IPS-NIHi11 (cell line): ENCODE results near the gene TMEM242.
A peak's percentile ranks its signal among the peaks of the same experiment; 100 is the strongest.
"Not testable (repeated sequence)": the region's sequence is repeated elsewhere in the genome, so short reads cannot be mapped to it uniquely, and the experiment has no call there.

Source experiments
- DNase-seq: peaks from one replicate; pipeline ENCODE4 v3.0.0; 2012; ENCODE audit warnings: mixed read lengths, low spot score

Gene TMEM242

DNA sequence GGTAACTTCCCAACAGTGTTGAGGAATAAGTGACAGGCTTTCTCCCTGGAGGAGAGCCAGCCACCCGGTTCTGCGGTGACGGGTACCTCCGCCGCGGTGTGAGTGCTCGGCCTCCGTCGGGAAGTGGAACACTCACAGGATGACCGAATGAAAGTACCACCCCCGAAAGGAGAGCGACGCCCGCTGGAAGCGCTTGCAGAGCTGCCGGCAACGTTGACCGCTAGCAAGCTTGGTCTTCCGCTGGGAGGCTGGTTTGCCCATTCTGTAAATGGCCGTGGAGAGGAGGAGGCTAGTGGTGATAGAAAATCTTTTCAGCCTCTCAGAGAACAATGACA is 614 bp upstream of the TMEM242 start:
- peak; percentile 77 for DNase-seq

DNA sequence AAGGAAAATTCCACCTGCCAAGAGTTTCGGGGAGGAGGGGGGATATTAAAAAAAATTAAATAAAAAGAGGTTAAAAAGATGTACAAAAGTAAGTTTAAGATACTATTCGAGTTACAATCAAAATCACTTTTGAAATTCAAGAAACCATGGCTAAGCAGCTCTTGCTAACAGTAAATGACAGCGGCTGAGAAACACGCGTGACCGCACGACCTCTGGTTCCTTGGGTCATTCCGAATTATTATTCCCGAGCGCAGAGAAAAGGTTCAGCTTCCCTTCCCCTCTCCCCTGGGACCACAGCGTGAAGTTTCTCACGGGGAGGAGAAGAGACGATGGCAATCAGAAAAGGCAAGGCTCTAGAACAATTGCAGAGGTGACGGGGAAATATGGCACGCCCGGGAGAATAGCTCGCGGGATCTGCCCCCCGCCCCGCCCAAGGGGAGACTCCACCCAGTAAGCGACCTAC is 496 bp downstream of the TMEM242 start:
- peak; percentile 82 for DNase-seq

DNA sequence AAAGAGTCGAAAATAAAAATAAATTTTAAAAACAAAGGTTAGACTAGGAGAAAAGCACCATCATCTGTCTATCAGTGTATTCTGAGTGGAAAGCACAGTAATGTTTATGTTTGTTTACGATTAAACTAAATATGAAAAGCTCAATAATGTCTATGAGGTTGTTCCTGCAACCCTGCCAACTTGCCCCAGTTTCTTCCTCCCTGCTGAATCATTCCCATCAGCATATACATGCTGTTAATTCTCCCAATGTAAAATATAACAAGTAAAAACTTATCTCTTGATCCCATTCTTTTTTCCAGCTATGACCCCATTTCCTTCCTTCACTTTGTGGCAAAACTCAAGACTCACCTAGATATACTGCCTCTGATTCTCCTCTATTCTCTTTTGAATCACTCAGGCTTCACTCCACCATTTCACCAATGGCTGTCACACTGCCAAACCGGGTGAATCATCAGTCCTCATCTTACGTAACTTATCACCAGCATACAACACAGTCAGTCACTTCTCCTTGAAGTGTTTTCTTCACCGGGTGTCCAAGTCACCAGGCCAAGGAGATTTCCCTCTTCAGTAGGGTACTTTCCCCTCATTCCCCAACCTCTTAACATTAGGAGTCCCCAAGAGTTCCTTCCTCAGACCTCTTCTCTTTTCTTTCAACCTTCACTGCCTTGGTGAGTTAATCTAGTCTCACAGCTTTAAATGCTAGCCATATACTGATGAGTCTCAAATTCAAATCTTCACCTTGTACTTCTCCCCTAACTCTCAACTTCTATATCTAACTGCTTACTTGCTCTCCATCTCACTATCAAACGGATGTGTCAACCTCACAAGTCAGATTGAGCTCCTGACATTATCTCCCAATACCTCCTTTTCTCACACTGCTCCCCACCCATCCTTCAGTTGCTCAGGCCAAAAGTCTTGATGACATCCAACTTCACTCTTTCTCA is 6.2 kb downstream of the TMEM242 start:
- DNase-seq, result no peak

DNA sequence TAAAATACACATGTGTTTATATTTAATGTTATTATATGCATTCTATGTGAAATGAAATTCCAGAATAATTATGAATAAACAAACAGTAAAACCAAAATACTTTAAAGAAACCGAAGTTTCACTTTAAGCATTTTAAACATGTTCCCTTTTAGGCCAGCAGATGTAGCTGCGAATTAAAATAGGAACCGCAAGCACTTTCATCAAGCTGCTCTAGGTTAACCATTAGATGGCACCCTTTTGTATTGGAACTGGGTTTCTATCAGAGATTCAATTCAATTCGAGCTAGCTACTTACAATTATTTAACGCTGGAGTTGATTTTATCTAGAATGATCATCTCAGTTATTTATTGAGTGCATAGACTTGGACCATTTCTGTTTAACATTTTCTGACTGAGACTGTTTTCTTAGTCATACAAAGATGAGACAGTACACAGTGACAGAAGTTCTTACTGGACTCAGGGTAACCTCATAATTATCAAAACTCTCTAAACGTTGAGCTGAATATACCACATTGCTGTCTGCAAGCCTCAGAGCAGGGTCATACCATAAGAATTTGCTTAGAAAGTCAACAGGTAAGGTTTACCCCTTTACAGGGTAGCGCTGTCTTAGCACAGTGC is 8.5 kb downstream of the TMEM242 start:
- peak; percentile 62 for DNase-seq

DNA sequence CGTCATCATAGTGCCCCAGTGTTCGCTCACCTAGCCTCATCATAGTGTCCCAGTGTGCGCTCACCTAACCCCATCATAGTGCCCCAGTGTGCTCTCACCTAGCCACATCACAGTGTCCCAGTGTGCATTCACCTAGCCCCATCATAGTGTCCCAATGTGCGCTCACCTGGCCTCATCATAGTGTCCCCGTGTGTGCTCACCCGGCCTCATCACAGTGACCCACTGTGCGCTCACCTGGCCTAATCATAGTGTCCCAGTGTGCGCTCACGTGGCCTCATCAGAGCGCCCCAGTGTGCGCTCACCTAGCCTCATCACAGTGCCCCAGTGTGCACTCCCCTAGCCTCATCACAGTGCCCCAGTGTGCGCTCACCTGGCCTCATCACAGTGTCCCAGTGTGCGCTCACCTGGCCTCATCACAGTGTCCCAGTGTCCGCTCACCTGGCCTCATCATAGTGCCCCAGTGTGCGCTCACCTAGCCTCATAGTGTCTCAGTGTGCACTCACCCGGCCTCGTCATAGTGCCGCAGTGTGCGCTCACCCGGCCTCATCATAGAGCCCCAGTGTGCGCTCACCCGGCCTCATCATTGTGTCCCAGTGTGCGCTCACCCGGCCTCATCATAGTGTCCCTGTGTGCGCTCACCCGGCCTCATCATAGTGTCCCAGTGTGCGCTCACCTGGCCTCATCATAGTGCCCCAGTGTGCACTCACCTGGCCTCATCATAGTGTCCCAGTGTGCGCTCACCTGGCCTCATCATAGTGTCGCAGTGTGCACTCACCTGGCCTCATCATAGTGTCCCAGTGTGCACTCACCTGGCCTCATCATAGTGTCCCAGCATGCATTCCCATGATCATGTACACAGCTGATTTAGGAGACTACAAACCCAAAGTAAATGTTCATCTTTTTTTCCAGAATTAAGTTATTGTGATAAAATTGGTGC is 9.5 kb downstream of the TMEM242 start:
- no peak for DNase-seq

DNA sequence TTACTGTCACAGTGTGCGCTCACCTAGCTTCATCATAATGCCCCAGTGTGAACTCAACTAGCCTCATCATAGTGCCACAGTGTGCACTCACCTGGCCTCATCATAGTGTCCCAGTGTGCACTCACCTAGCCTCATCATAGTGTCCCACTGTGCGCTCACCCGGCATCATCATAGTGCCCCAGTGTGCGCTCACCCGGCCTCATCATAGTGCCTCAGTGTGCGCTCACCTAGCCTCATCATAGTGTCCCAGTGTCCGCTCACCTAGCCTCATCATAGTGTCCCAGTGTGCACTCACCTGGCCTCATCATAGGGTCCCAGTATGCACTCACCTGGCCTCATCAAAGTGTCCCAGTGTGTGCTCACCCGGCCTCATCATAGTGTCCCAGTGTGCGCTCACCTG is 10.6 kb downstream of the TMEM242 start:
- DNase-seq, result no peak

DNA sequence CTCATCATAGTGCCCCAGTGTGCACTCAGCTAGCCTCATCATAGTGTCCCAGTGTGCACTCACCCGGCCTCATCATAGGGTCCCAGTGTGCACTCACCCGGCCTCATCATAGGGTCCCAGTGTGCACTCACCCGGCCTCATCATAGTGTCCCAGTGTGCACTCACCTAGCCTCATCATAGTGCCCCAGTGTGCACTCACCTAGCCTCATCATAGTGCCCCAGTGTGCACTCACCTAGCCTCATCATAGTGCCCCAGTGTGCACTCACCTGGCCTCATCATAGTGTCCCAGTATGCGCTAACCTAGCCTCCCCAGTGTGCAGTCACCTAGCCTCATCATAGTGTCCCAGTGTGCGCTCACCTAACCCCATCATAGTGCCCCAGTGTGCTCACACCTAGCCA is 12.6 kb downstream of the TMEM242 start:
- not testable (repeated sequence) for DNase-seq

DNA sequence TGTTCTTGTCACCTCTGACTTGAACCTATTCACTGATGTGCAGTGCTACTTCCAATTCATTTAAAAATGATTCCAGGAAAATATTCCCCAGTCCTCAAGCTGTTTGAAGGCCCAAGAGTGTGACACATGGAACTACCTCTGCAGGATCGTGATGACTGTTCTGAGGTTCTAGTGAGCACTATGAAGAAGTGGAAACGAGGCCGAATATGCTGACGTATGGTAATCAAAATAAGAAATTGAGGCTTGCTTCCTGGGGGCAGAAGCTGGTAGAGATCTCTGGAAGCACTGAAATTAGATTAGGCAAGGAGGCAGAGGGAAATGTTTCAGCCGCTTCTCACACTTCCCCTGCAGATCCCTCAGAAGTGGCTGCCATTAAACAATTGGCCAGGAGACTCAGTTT is 15.7 kb downstream of the TMEM242 start:
- DNase-seq, result no peak

DNA sequence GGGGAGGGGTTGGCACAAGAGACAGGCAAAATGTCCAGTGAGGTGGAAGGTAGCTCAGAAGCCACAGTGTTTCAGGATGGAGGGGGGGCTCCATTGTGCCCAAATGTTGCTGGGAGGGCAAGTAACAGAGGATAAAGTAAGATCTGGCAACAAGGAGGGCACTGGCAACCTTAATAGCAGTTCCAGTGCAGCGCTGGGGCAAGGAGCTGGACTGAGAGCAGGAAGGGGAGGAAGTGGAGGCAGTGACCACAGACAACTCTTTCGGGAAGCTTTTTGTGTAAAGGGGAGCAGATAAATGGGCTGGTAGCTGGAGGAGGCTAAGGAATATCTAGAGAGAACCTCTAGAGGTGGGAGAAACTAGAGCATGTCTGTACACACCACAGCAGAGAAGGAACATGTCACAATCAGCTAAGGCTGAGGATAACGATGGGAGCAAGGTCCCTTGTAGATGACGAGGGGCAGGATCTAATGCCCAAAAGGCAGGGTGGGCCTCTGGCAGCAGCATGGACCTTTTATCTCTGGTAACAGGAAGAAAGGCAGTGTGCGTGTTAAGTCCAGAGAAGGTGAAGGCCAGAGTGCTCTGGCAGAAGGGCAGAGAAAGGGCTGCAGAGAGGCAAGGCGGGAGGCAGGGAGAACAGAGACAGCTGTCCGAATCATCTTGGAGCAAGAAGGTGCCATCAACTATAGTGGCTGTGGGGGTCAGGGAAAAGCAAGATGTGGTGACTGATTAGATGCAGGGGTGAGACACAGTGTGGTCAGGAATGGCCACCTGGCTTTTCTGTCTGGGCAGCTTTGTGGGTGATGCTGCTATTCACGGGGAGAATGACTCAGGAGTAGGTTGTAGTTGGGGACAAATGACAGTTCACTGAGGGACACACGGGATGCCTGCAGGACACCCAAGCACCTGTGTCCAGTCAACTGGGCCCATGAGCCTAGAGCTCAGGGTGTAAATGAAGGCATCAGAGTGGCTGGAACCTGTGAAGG is 17.4 kb downstream of the TMEM242 start:
- no peak for DNase-seq

DNA sequence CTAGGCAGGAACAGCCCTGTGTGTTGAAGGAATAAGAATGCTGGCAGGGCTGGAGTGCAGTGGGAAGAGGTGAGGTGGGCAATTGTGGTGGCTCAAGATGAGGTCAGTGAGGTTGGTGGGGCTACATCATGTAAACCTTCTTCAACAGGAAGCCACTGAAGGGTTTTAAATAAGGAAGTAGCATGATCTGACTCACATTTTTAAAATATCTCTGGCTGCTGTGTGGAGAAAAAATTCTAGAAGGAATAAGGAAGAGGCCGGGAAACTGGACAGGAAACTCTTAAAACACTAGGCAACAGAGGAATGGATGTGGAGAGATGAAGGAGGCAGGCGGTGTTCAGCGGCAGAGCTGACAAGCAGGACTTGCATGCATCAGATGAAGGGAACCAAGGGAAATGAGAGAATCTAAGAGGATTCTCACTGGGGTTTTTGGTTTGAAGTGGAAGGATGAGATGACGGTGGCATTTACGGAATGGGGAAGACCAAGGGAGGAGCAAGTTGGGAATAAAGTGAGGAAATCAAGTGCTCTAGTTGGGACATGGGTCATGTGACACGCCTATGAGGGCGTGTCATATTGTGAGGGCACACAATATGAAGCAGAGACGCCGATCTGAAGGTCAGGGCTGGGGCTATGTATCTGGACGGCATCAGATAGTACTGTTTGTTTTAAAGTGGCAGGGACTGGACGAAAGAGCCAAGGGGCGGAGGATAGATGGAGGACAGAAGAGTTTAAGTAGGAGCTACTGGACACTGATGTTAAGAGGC is 18.2 kb downstream of the TMEM242 start:
- DNase-seq, result no peak

DNA sequence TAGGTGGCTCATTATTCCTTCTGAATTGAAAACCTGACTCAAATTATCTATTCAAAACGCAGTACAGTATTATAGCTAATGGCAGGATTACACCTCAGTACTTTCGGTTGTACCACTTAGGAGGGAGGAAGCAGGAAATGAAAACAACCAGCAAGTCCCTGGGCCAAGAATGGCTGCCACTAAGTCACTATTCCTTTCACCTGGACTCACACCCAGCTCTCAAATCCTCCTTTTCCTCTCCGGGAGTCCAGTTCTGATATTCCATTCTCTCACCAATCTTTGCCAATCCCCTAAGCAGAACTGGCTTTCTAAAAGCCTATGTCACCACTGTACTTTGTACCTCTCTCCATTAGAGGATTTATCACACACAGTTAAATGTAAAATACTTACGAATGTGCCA is 20.6 kb downstream of the TMEM242 start:
- no peak for DNase-seq

DNA sequence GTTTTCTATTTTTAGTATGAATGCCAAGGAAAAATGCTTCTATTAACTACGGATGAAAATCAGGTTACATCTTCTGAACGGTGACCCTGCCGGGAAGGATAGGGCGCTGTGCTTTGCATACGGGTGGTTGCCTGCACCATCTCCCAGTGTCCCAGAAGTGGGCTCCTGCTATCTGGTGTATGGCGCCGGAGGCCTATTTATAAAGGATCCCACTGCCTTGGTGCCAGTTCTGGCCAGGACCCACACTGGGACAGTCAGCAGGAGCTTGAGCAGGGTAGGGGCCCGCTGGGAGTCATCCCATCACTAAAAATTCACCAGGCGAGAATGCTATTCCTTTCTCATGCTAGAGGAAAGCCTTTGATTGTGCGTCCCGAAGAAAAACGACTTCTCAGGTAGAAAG is 22.9 kb downstream of the TMEM242 start:
- DNase-seq, result no peak

DNA sequence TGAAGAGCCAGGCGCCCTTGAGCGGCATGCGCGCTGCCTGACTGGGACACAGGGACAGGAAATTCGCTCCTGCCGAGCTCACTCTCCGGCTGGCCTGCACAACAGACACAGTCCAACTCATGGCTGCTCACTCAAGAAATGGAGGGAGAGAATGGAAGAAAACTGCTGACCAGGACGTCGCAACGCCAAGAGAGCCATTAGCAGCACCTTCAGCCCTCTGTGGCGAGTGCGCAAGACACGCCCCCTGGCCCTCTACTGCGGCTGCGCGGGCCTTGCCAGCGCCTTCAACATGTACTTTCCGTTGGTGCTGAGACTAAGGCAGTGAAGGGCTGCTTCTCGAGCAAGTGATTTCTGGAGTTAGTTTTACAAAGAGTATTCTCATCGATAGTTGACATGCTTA is 23.3 kb downstream of the TMEM242 start:
- no peak for DNase-seq

DNA sequence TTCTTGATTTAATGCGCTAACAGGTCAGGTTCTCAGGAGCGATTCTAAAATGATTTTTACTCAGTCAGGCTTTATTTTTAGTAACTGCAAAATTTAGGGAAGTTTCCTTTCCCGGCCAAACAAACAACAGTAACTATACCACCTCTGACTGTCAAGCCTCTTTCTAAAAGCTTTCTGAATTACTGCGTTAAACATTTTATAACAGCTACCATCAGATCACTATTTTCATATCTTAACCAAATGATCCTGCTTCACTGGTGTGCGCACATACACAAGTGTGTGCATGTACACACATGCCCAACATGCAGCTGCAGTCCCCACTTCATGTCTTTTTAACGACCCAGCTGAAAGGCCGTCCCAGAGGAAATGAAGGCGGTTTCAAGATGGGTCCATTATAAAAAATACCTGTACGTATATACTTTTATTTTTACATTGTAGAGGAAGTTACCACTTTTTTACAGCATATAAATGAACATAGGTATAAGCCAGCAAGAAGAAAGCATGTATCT is 25.0 kb downstream of the TMEM242 start:
- DNase-seq, result no peak

DNA sequence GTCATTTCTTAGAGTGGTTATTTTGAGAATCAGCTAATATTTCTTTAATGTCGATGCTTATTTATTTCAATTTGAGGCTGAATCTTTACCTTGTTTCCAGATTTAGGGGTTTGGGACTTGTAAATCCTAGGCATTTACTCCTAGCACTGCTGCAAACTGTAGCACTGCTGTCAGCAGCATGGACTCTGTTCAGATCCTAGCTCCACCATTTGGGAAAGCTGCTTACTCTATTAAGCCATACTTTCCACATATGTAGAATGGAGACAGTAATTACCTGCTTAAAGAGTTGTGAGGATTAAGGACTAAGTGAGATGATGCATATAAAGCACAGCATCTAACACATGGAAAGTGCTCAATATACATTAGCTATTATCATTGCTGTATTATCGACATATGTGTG is 28.7 kb downstream of the TMEM242 start:
- DNase-seq, result no peak

DNA sequence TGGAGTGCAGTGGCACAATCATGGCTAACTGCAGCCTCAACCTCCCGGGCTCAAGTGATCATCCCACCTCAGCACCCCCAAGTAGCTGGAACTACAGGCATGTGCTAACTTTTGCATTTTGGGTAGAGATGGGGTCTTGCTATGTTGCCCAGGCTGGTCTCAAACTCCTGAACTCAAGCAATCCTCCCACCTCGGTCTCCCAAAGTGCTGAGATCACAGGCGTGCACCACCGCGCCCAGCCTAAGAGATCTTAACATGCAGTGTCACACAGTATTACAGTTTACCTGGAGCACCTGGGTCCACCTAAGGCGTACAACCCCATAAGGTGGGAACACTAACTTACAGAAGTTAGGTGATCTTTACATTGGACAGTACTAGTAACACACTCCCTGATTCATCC is 29.5 kb downstream of the TMEM242 start:
- DNase-seq, result no peak

DNA sequence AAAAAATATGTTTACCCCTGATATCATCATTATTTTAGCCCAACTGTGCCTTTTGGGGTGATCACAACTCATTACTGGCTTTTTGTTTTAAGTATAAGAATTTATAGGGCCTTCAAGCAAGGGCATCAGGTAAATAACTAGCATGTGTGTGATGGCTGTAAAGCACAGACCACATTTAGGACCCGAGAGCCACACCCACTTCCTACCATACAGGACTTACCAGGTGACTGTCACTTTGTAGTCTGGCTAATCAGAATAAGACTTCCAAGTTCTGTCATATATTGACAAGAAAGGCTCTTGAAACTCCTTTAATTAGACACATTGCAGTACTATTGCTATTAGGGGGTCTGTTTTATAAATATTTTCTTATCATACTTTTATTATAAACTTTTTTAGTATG is 31.1 kb downstream of the TMEM242 start:
- DNase-seq, result no peak

DNA sequence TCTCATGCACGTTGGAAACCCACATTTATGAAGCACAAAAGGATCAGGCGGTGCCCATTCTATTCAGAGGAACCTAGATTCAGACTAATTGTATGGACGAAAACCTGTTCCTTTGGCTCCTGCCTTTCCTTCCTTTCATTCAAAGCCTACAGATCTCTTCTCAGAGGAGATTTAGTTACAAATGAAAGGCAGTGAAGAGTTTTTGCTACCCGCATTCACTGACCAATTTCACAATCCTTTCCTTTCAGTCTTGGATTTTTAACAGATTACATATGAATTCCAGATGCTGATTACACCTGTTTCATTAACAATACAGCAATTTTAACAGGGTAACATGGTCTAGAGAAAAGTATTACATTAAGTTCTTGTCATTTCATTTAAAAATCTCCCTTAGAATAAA is 32.0 kb downstream of the TMEM242 start:
- no peak for DNase-seq

DNA sequence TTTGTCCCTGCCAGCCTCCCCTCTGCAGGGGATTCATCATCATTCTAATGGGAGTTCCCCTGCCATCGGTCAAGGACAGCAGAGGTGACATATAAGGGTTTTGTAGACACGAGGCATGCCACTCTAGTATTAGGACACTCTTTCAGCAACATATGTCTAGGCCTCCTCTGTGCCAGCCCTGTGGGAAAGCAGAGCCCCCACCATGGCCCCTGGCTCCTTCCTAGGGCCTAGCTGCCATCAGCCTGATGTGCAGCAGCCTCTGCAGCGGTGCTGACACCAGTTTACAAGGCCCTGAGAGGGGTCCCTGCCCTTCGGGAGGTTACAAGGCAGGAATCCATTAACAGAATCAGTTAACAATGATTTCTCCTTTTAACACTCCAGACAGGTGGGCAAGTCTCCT is 32.5 kb downstream of the TMEM242 start:
- DNase-seq, result no peak

DNA sequence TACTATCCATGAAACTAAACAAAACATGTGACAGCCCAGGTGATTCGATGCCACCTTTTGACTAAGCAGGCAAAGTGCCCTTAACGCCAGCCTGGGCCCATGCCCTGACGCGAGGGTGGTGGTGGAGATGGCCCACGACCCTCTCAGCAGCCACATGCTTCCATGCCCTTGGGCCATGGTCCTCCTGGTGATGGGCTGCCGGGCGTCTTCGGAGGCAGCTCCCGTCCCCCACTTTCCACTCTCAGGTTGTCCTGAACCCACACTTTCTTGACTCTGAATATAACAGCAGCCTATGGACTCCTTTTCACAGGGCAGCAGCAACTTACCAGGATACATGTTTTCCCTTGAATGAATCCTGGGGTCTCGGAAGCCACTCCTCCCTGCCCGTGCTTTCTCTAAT is 33.6 kb downstream of the TMEM242 start:
- no peak for DNase-seq
